ENCODE data around the gene GPR142.

GRCh38 chr17:74379495-74380085 is 12.3 kb downstream of the GPR142 start:
- TF ChIP-seq POLR2AphosphoS5 (IDR thresholded peaks at IDR 0.05; ENCODE audit: borderline replicate concordance, low read depth, low read length) (no peak), EZH2 (IDR thresholded peaks at IDR 0.05) (no peak)

All from SK-N-MC (cell line).